HEK293T (cell line): ENCODE measurements around the gene PREX1.
"Not testable (repeated sequence)": the region's sequence is repeated elsewhere in the genome, so short reads cannot be mapped to it uniquely, and the experiment has no call there.

ENCODE experiments used
- CTCF ChIA-PET: fragments of 350-600 bp; formaldehyde crosslinking; extraction: SDS; loops from one replicate; lab custom pipeline; 2021; ENCODE audit warnings: antibody characterized with exemption, inconsistent platforms; lab: Yijun Ruan, JAX
- POLR2A ChIA-PET: fragments of 350-600 bp; formaldehyde crosslinking; extraction: SDS; loops from one replicate; lab custom pipeline; 2020; ENCODE audit warnings: antibody characterized with exemption, inconsistent platforms; lab: Yijun Ruan, JAX
- DNase-seq: peaks from one replicate; pipeline ENCODE4 v3.0.0; 2012; ENCODE audit warnings: mixed read lengths; ENCODE audit errors: extremely low spot score
- ARNT ChIP-seq: fragments of 450-650 bp; IDR thresholded peaks from 2 replicates; pipeline ENCODE4 v1.6.1; 2017; ENCODE audit warnings: mild to moderate bottlenecking
- BHLHE40 ChIP-seq: fragments of 450-650 bp; IDR thresholded peaks from 2 replicates; pipeline ENCODE4 v1.6.1; 2016; ENCODE audit warnings: mild to moderate bottlenecking, moderate library complexity, borderline replicate concordance
- CTBP1 ChIP-seq: fragments of 450-650 bp; IDR thresholded peaks from 2 replicates; pipeline ENCODE4 v1.6.1; 2016; ENCODE audit warnings: borderline replicate concordance
- ELF4 ChIP-seq: fragments of 450-650 bp; IDR thresholded peaks from 2 replicates; pipeline ENCODE4 v1.6.1; 2017; ENCODE audit warnings: antibody characterized with exemption
- FOXA1 ChIP-seq: fragments of 450-650 bp; IDR thresholded peaks from 2 replicates; pipeline ENCODE4 v1.6.1; 2016; ENCODE audit warnings: mild to moderate bottlenecking
- FOXK2 ChIP-seq: fragments of 450-650 bp; IDR thresholded peaks from 2 replicates; pipeline ENCODE4 v1.6.1; 2016; ENCODE audit warnings: mild to moderate bottlenecking
- FOXM1 ChIP-seq: fragments of 450-650 bp; IDR thresholded peaks from 2 replicates; pipeline ENCODE4 v1.6.1; 2017; ENCODE audit warnings: mild to moderate bottlenecking, borderline replicate concordance
- HDGF ChIP-seq: fragments of 450-650 bp; IDR thresholded peaks from 2 replicates; pipeline ENCODE4 v1.6.1; 2017; ENCODE audit warnings: antibody characterized with exemption, borderline replicate concordance
- L3MBTL2 ChIP-seq: fragments of 450-650 bp; conservative IDR thresholded peaks from 2 replicates; pipeline ENCODE4 v1.6.1; 2016; ENCODE audit warnings: mild to moderate bottlenecking
- LEF1 ChIP-seq: fragments of 450-650 bp; IDR thresholded peaks from 2 replicates; pipeline ENCODE4 v1.6.1; 2017; ENCODE audit warnings: mild to moderate bottlenecking, borderline replicate concordance
- NFRKB ChIP-seq: fragments of 450-650 bp; IDR thresholded peaks from 2 replicates; pipeline ENCODE4 v1.6.1; 2016; ENCODE audit warnings: mild to moderate bottlenecking, moderate library complexity
- SP1 ChIP-seq: fragments of 450-650 bp; IDR thresholded peaks from 2 replicates; pipeline ENCODE4 v1.6.1; 2017
- SUZ12 ChIP-seq: fragments of 450-650 bp; IDR thresholded peaks from 2 replicates; pipeline ENCODE4 v1.6.1; 2016; ENCODE audit warnings: mild to moderate bottlenecking
- TARDBP ChIP-seq: fragments of 450-650 bp; IDR thresholded peaks from 2 replicates; pipeline ENCODE4 v1.6.1; 2016
- ZNF384 ChIP-seq: fragments of 450-650 bp; IDR thresholded peaks from 2 replicates; pipeline ENCODE4 v1.6.1; 2016
- TF ChIP-seq, protein P1 (sequence below): fragments of 450-650 bp; IDR thresholded peaks from 2 replicates; pipeline ENCODE4 v1.6.1; 2016

Gene PREX1, protein sequence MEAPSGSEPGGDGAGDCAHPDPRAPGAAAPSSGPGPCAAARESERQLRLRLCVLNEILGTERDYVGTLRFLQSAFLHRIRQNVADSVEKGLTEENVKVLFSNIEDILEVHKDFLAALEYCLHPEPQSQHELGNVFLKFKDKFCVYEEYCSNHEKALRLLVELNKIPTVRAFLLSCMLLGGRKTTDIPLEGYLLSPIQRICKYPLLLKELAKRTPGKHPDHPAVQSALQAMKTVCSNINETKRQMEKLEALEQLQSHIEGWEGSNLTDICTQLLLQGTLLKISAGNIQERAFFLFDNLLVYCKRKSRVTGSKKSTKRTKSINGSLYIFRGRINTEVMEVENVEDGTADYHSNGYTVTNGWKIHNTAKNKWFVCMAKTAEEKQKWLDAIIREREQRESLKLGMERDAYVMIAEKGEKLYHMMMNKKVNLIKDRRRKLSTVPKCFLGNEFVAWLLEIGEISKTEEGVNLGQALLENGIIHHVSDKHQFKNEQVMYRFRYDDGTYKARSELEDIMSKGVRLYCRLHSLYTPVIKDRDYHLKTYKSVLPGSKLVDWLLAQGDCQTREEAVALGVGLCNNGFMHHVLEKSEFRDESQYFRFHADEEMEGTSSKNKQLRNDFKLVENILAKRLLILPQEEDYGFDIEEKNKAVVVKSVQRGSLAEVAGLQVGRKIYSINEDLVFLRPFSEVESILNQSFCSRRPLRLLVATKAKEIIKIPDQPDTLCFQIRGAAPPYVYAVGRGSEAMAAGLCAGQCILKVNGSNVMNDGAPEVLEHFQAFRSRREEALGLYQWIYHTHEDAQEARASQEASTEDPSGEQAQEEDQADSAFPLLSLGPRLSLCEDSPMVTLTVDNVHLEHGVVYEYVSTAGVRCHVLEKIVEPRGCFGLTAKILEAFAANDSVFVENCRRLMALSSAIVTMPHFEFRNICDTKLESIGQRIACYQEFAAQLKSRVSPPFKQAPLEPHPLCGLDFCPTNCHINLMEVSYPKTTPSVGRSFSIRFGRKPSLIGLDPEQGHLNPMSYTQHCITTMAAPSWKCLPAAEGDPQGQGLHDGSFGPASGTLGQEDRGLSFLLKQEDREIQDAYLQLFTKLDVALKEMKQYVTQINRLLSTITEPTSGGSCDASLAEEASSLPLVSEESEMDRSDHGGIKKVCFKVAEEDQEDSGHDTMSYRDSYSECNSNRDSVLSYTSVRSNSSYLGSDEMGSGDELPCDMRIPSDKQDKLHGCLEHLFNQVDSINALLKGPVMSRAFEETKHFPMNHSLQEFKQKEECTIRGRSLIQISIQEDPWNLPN (N-terminal part only)

DNA sequence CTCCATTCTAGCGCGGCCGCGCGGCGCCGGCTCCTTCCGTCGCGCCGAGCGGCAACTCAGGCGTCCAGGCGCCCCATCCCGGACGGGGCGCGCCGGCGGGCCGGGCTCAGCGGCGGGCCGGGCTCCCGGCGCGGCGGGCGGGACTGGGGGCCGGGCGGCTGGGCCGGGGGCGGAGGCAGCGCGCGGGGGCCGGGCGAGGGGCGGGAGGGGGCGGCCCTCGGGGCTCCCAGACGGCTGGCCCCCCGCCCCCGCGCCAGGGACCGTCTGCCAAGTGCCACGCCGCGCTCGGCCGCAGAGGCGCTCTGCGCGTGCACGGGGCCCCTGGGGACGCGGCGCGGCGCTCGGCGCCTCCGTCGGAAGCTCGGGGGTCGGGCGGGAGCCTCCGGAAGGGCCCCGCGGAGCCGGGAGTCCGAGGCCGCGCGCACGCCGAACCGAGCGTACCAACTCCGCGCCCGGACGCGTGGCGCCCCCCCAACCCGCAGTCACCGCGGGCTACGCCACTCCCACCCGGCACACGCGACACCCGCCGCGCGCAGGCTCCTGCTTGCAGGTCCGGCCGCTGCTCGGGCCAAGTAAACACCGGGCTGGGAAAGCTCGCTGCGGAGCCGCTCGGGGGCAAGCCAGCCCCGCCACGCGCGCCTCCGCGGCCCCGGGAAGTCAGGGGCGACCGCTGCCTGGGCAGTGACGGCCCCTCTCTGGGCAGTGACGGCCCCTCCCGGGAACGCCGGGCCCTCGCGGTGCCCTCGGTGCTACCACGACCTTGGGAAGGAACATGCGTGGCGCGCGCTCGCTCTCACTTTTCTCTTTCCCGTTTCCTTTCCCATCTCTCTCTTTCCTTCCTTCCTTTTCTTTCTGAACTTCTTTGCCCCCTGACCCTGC is at the start of gene PREX1:
Gene PREX1, minus strand, starts transcription at position 145 of the 879 bp plus-strand sequence. Its CDS starts 139 bp downstream, at position 6.
- no peak for TF ChIP-seq CTBP1
- peak; percentile 51; the same call in 1 of the 2 replicates for TF ChIP-seq FOXM1
- TF ChIP-seq SUZ12, result no peak
- TF ChIP-seq FOXK2, result no peak
- TF ChIP-seq, protein P1, sequence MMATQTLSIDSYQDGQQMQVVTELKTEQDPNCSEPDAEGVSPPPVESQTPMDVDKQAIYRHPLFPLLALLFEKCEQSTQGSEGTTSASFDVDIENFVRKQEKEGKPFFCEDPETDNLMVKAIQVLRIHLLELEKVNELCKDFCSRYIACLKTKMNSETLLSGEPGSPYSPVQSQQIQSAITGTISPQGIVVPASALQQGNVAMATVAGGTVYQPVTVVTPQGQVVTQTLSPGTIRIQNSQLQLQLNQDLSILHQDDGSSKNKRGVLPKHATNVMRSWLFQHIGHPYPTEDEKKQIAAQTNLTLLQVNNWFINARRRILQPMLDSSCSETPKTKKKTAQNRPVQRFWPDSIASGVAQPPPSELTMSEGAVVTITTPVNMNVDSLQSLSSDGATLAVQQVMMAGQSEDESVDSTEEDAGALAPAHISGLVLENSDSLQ, result no peak
- TF ChIP-seq BHLHE40, result no peak
- TF ChIP-seq ELF4, result no peak
- TF ChIP-seq NFRKB, result no peak
- TF ChIP-seq L3MBTL2, result no peak
- no peak for TF ChIP-seq SP1
- TF ChIP-seq ARNT, result peak; percentile 48; the same call in 1 of the 2 replicates
- TF ChIP-seq TARDBP, result no peak
- no peak for TF ChIP-seq FOXA1
- no peak for TF ChIP-seq HDGF
- peak; percentile 77; the same call in 1 of the 2 replicates for TF ChIP-seq LEF1
- ChIA-PET POLR2A (interaction anchor here (0.8 to 1.2 kb wide), 3 partner anchors 13 to 21 kb away, joined by 3 to 4 read pairs (median 4); no protein-coding TSS in a partner anchor), CTCF (interaction anchor here (1.2 kb wide), 1 partner anchor 171 kb away, joined by 3 read pairs; no protein-coding TSS in a partner anchor)
- DNase-seq, result peak; percentile 89

DNA sequence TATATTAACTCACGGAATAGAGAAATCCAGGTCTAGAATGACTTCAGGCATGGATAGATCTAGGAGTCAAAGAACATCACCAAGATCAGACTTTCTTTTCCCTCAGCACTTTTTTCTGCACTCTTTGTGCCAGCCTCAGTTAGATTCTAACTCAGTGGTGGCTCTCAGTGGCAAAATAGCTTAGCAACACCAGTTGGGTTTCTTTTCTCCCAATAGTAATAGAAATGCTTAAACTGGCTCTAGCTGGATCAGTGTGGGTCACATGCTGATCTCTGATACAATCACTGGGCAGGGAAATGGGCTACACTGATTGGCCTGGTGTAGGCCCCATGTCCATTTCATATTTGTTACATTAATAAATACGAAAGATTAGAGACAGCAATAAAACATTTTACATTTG is 49.5 kb upstream of the PREX1 start:
- POLR2A ChIA-PET, result interaction anchor here (1.0 kb wide), 1 partner anchor 220 kb away, joined by 3 read pairs; no protein-coding TSS in a partner anchor

DNA sequence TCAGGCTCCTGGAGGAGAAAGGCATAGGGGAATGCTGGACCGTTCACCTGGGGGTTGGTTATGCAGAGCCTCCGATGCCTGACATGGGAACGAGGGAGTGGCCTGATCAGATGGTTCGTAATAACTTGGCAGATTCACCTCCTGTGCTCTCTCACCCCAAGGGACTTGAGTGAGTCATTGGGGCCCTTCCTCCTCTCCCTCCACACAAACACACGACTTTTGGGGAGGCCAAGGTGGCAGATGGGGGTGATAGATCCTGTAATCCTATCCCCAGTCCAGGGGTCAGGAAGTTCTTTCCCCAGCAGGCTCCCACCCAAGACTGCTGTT is 48.1 kb upstream of the PREX1 start:
- ChIA-PET CTCF (no interaction called here), POLR2A (no interaction called here)
- DNase-seq, result no peak

More for the DNA sequence above, 49.5 kb upstream of the PREX1 start:
- CTCF ChIA-PET, result interaction anchor here (1.0 kb wide), 1 partner anchor 220 kb away, joined by 4 read pairs; no protein-coding TSS in a partner anchor
- TF ChIP-seq FOXK2, result no peak
- no peak for TF ChIP-seq FOXA1
- TF ChIP-seq, protein P1, result no peak
- no peak for TF ChIP-seq NFRKB
- TF ChIP-seq ELF4, result no peak
- no peak for TF ChIP-seq ARNT
- no peak for TF ChIP-seq BHLHE40
- TF ChIP-seq L3MBTL2, result no peak
- no peak for TF ChIP-seq LEF1
- no peak for DNase-seq

DNA sequence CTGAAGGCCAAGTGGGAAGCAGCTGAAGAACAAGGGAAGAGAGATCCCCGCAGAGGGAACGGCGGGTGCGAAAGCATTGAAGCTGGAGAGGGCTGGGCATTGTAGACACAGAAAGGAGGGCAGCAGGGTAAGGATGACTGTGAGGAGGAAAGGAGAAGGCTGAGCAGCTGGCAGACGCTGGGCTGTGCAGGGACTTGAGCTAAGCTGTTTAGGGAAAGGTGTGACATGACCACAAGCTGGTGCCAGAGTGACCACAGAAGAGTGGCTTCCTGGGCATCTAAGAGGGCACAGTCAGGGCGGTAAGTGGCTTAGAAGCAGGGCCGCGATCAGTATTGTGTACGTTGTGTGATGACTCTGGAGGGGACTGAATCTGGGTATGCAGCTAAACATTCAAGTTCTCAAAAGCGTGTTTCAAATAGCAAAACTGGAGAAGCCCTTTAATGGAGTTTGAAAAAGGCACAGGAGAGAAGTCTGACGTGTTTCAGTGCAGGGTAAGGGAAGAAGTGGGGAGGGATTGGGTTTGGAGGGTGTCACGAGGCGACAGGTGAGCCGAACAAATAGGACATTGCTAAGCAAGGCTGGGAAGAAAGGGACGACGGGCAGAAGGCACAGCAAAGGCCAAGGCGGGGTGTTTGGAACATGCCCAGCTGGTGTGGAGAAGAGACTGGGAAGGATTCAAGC is 47.6 kb upstream of the PREX1 start:
- ChIA-PET POLR2A (no interaction called here), CTCF (no interaction called here)
- TF ChIP-seq FOXK2, result no peak
- no peak for TF ChIP-seq FOXA1
- TF ChIP-seq ELF4, result no peak
- TF ChIP-seq BHLHE40, result no peak
- TF ChIP-seq, protein P1, result no peak
- TF ChIP-seq FOXM1, result no peak
- no peak for DNase-seq

More for the DNA sequence above, 48.1 kb upstream of the PREX1 start:
- TF ChIP-seq CTBP1 (no peak), ARNT (no peak), SP1 (no peak), ZNF384 (no peak), FOXK2 (no peak)

DNA sequence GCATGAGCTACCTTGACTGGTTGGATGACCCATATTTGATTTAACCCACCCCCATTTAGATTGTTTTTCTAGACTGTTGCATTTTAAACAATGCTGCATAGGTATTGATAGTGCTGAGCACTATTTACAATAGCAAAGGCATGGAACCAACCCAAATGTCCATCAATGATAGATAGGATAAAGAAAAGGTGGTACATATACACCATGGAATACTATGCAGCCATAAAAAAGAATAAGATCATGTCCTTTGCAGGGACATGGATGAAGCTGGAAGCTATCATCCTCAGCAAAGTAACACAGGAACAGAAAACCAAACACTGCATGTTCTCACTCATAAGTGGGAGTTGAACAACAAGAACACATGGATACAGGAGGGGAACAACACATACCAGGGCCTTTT is 41.6 kb upstream of the PREX1 start:
- DNase-seq, CTCF ChIA-PET, POLR2A ChIA-PET: not testable (repeated sequence)
